MM.1S (cell line): ENCODE measurements around the gene BMERB1.

Experiments used
- CTCF ChIP-seq: fragments of 300-600 bp; sonication (generic); IDR thresholded peaks from 2 replicates; pipeline ENCODE4 v1.5.1; 2016; ENCODE audit warnings: antibody characterized with exemption, low read length, mixed read lengths
- EZH2 ChIP-seq: fragments of 300-600 bp; sonication (generic); optimal IDR thresholded peaks from 2 replicates; pipeline ENCODE3; 2017; ENCODE audit warnings: low read depth, mild to moderate bottlenecking, antibody characterized with exemption, low read length, mixed read lengths
- EZH2phosphoT487 ChIP-seq: fragments of 300-600 bp; sonication (generic); IDR thresholded peaks from 2 replicates; pipeline ENCODE4 v1.6.1; 2018; ENCODE audit warnings: antibody characterized with exemption, low read length

GRCh38 chr16:15608398-15609285, 174.3 kb downstream of the BMERB1 start:
- TF ChIP-seq CTCF (no peak), EZH2phosphoT487 (no peak), EZH2 (no peak)
